ENCODE results near the gene RNF10. TPM values are rescaled to one million over a fixed set of nuclear protein-coding genes. Genes with fewer than 3 reads are reported as not detected.

The RNF10 gene
- total and polyA plus RNA-seq, 2 experiments from 2014 or later = 83.9 to 128 TPM

GRCh38 chr12:120571299-120571698, 37.1 kb downstream of the RNF10 start:
- H3K4me1 ChIP-seq (ENCODE audit: insufficient read depth) = no peaks in the 10 kb centered on the region
- H3K79me2 ChIP-seq = peaks cover 11% of the 10 kb centered on the region
- 82% methylated on average over 5 of the region's 5 CpGs for WGBS (ENCODE audit: low lambda C conversion rate, missing lambda C conversion rate)
- H3K27me3 ChIP-seq = no peaks in the 10 kb centered on the region
- H2AFZ ChIP-seq = no peak overlapping the region
- no peak overlapping the region for H3K4me2 ChIP-seq
- DNase-seq (ENCODE audit: low spot score) = peak; percentile 54
- H3K9me2 ChIP-seq (replicated peaks; ENCODE audit: insufficient read depth) = no peaks in the 10 kb centered on the region
- no peaks in the 10 kb centered on the region for H3K36me3 ChIP-seq (replicated peaks; ENCODE audit: insufficient read depth, low read depth)
- peaks cover 2% of the 10 kb centered on the region for H4K20me1 ChIP-seq (ENCODE audit: insufficient read depth, poor library complexity, severe bottlenecking)
- TF ChIP-seq CTCF (IDR thresholded peaks at IDR 0.05; ENCODE audit: poor library complexity) = no peak
- no peak for TF ChIP-seq EZH2 (IDR thresholded peaks at IDR 0.05; ENCODE audit: borderline replicate concordance)
- no peak for TF ChIP-seq EZH2phosphoT487 (IDR thresholded peaks at IDR 0.05; ENCODE audit: low read depth, severe bottlenecking, unreplicated experiment)
- H3K27ac ChIP-seq = peak overlapping the region; percentile 35
- H3K9me3 ChIP-seq (ENCODE audit: low read depth) = no peaks in the 10 kb centered on the region
- no peak overlapping the region for H3K4me3 ChIP-seq

GRCh38 chr12:120573560-120573959, 39.4 kb downstream of the RNF10 start:
- Histone ChIP-seq H2AFZ (no peak overlapping the region), H3K27ac (no peak overlapping the region), H3K4me3 (no peak overlapping the region), H3K4me2 (no peak overlapping the region), H3K79me2 (peaks cover 13% of the 10 kb centered on the region), H3K27me3 (no peaks in the 10 kb centered on the region), H4K20me1 (ENCODE audit: insufficient read depth, poor library complexity, severe bottlenecking) (peaks cover 2% of the 10 kb centered on the region), H3K4me1 (ENCODE audit: insufficient read depth) (no peaks in the 10 kb centered on the region), H3K36me3 (replicated peaks; ENCODE audit: insufficient read depth, low read depth) (no peaks in the 10 kb centered on the region), H3K9me2 (replicated peaks; ENCODE audit: insufficient read depth) (no peaks in the 10 kb centered on the region), H3K9me3 (ENCODE audit: low read depth) (no peaks in the 10 kb centered on the region)
- 96% methylated on average over 6 of the region's 6 CpGs for WGBS (ENCODE audit: low lambda C conversion rate, missing lambda C conversion rate)
- TF ChIP-seq CTCF (IDR thresholded peaks at IDR 0.05; ENCODE audit: poor library complexity) (no peak), EZH2phosphoT487 (IDR thresholded peaks at IDR 0.05; ENCODE audit: low read depth, severe bottlenecking, unreplicated experiment) (no peak), EZH2 (IDR thresholded peaks at IDR 0.05; ENCODE audit: borderline replicate concordance) (no peak)
- no peak for DNase-seq (ENCODE audit: low spot score)

GRCh38 chr12:120574106-120574505, 40.0 kb downstream of the RNF10 start:
- Histone ChIP-seq H3K79me2 (peaks cover 13% of the 10 kb centered on the region), H3K27me3 (no peaks in the 10 kb centered on the region), H4K20me1 (ENCODE audit: insufficient read depth, poor library complexity, severe bottlenecking) (peaks cover 2% of the 10 kb centered on the region), H3K9me3 (ENCODE audit: low read depth) (no peaks in the 10 kb centered on the region), H3K4me3 (no peak overlapping the region), H3K4me2 (no peak overlapping the region), H2AFZ (no peak overlapping the region), H3K4me1 (ENCODE audit: insufficient read depth) (no peaks in the 10 kb centered on the region), H3K36me3 (replicated peaks; ENCODE audit: insufficient read depth, low read depth) (no peaks in the 10 kb centered on the region), H3K27ac (no peak overlapping the region), H3K9me2 (replicated peaks; ENCODE audit: insufficient read depth) (no peaks in the 10 kb centered on the region)
- DNase-seq (ENCODE audit: low spot score) = no peak
- no peak for TF ChIP-seq CTCF (IDR thresholded peaks at IDR 0.05; ENCODE audit: poor library complexity)
- TF ChIP-seq EZH2 (IDR thresholded peaks at IDR 0.05; ENCODE audit: borderline replicate concordance) = no peak
- no peak for TF ChIP-seq EZH2phosphoT487 (IDR thresholded peaks at IDR 0.05; ENCODE audit: low read depth, severe bottlenecking, unreplicated experiment)
- 97% methylated on average over 2 of the region's 2 CpGs for WGBS (ENCODE audit: low lambda C conversion rate, missing lambda C conversion rate)

- DNase-seq (ENCODE audit: low spot score) = no peak
- H3K36me3 ChIP-seq (replicated peaks; ENCODE audit: insufficient read depth, low read depth) = no peaks in the 10 kb centered on the region
- no peaks in the 10 kb centered on the region for H3K9me2 ChIP-seq (replicated peaks; ENCODE audit: insufficient read depth)
- no peak overlapping the region for H2AFZ ChIP-seq
- WGBS (ENCODE audit: low lambda C conversion rate, missing lambda C conversion rate) = 71% methylated on average over 1 of the region's 1 CpG
- H3K4me2 ChIP-seq = no peak overlapping the region
- H3K4me3 ChIP-seq = no peak overlapping the region
- H4K20me1 ChIP-seq (ENCODE audit: insufficient read depth, poor library complexity, severe bottlenecking) = no peaks in the 10 kb centered on the region
- TF ChIP-seq CTCF (IDR thresholded peaks at IDR 0.05; ENCODE audit: poor library complexity) = no peak
- TF ChIP-seq EZH2phosphoT487 (IDR thresholded peaks at IDR 0.05; ENCODE audit: low read depth, severe bottlenecking, unreplicated experiment) = no peak
- TF ChIP-seq EZH2 (IDR thresholded peaks at IDR 0.05; ENCODE audit: borderline replicate concordance) = no peak
- H3K79me2 ChIP-seq = peaks cover 11% of the 10 kb centered on the region
- no peaks in the 10 kb centered on the region for H3K9me3 ChIP-seq (ENCODE audit: low read depth)
- H3K27ac ChIP-seq = no peak overlapping the region
- H3K4me1 ChIP-seq (ENCODE audit: insufficient read depth) = peaks cover 4% of the 10 kb centered on the region
- peaks cover 6% of the 10 kb centered on the region for H3K27me3 ChIP-seq
Measured at GRCh38 chr12:120579179-120579578, 45.0 kb downstream of the RNF10 start.

Data from hepatocyte (in vitro differentiated cells).